ENCODE results near the gene DACH1. TPM values are rescaled to one million over a fixed set of nuclear protein-coding genes. Genes with fewer than 3 reads are reported as not detected.

DACH1 gene
- total and polyA plus RNA-seq, 9 of the 15 experiments (the other 6 are each of a cell fraction or from before 2014, with no cell fraction given): 0.04 to 0.07 (median 0.04) TPM; not detected in 2

- no peak for TF ChIP-seq SMARCA5 (IDR thresholded peaks at IDR 0.05)
- TF ChIP-seq, protein P1, sequence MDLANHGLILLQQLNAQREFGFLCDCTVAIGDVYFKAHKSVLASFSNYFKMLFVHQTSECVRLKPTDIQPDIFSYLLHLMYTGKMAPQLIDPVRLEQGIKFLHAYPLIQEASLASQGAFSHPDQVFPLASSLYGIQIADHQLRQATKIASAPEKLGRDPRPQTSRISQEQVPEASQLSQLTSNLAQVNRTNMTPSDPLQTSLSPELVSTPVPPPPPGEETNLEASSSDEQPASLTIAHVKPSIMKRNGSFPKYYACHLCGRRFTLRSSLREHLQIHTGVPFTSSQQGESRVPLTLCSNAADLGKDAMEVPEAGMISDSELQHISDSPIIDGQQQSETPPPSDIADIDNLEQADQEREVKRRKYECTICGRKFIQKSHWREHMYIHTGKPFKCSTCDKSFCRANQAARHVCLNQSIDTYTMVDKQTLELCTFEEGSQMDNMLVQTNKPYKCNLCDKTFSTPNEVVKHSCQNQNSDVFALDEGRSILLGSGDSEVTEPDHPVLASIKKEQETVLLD (IDR thresholded peaks at IDR 0.05): no peak
Observed at GRCh38 chr13:71774863-71775262, 92.1 kb downstream of the DACH1 start (continued).

DNA sequence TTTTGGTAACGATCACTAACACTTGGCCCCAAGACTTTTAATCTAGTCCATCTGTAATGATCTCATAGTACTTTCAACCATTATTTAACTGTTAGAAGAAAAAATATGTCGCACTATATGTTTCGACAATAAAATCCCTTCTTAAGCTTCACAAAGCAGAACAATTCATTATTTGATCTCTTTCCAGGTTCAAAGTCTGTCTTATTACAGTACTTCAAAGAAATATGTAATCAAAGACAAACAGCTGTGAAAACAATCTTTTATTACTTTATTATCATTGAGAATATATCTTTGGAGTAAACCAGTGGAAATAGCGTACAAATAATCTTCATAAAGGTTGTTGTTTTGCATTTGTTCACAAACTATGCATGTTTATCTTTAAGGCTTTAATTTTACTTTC is 93.5 kb downstream of the DACH1 start:
- no peaks in the 10 kb centered on the region for H3K4me1 ChIP-seq (replicated peaks in 1 of 2; ENCODE audit: control insufficient read depth in 2 of 2, insufficient read depth in 2 of 2, low read length in 2 of 2)
- no peaks in the 10 kb centered on the region for H3K9me3 ChIP-seq (replicated peaks; ENCODE audit: control insufficient read depth, insufficient read depth, low read depth, low read length)
- FAIRE-seq (no peak), DNase-seq (ENCODE audit: extremely low read depth in 1 of 4, low spot score in 3 of 4) (no peak), ATAC-seq (no peak)
- H3K27me3 ChIP-seq (ENCODE audit: control insufficient read depth in 2 of 2, insufficient read depth in 2 of 2, low read length in 2 of 2): no peaks in the 10 kb centered on the region
- no peak overlapping the region for H3K4me2 ChIP-seq (ENCODE audit: insufficient read depth, low read length)
- no peaks in the 10 kb centered on the region for H3K79me2 ChIP-seq (ENCODE audit: control insufficient read depth, insufficient read depth, low read length)
- 0% methylated on average over 4 of the region's 4 CpGs for WGBS (ENCODE audit: insufficient coverage, low coverage, missing lambda C conversion rate)
- no peak overlapping the region for H3K9ac ChIP-seq (ENCODE audit: insufficient read depth in 1 of 2, low read depth in 2 of 2, low read length in 2 of 2)
- H3K9me1 ChIP-seq (ENCODE audit: control insufficient read depth, insufficient read depth, low read length): no peaks in the 10 kb centered on the region
- no peak for TF ChIP-seq CBX2 (IDR thresholded peaks at IDR 0.05; ENCODE audit: insufficient read depth, low read length, poor library complexity, severe bottlenecking)
- TF ChIP-seq SIX5 (IDR thresholded peaks at IDR 0.05; ENCODE audit: borderline replicate concordance in 1 of 2, insufficient read depth in 1 of 2, low read depth in 1 of 2, low read length in 2 of 2): no peak
- TF ChIP-seq ZNF395 (CRISPR knock-in tag; IDR thresholded peaks at IDR 0.05): no peak
- TF ChIP-seq ZNF436 (CRISPR knock-in tag; IDR thresholded peaks at IDR 0.05): no peak
- H3K4me3 ChIP-seq: no peak overlapping the region
- intact Hi-C loops (cut with micrococcal nuclease) (no loop called here), in situ Hi-C loops (cut with MboI) (no loop called here)
- no TSS peak for BruUV-seq (replicated peaks)
- H3K27ac ChIP-seq (ENCODE audit: extremely low read depth, low read depth, low read length): no peak overlapping the region
- ChIA-PET POLR2A (no interaction called here), CTCF (ENCODE audit: low intra/inter-chr PET ratio) (no interaction called here)
- H2AFZ ChIP-seq (ENCODE audit: low read depth, low read length): no peak overlapping the region
- no peaks in the 10 kb centered on the region for H3K36me3 ChIP-seq (ENCODE audit: control insufficient read depth, insufficient read depth, low read length)
- H4K20me1 ChIP-seq (replicated peaks; ENCODE audit: control insufficient read depth, insufficient read depth, low read length): no peaks in the 10 kb centered on the region

Measured in K562 (cell line).